ENCODE results near the gene RBM15. TPM values are rescaled to one million over a fixed set of nuclear protein-coding genes. Genes with fewer than 3 reads are reported as not detected.

The RBM15 gene
- total RNA-seq, 1 donor, result 54.0 TPM

GRCh38 chr1:110309139-110309538, 30.0 kb upstream of the RBM15 start:
- no peak overlapping the region for H3K4me3 ChIP-seq (ENCODE audit: low read depth, low read length)
- peak; percentile 47 for DNase-seq (ENCODE audit: low read depth)
- no peak for TF ChIP-seq CTCF (IDR thresholded peaks at IDR 0.05; ENCODE audit: insufficient read depth, low read depth, low read length)

- peak; percentile 74 for DNase-seq (ENCODE audit: low read depth)
- TF ChIP-seq CTCF (IDR thresholded peaks at IDR 0.05; ENCODE audit: insufficient read depth, low read depth, low read length), result no peak
- no peak overlapping the region for H3K4me3 ChIP-seq (ENCODE audit: low read depth, low read length)
Measured at GRCh38 chr1:110309767-110310166, 29.4 kb upstream of the RBM15 start.

- no peak overlapping the region for H3K4me3 ChIP-seq (ENCODE audit: low read depth, low read length)
- no peak for DNase-seq (ENCODE audit: low read depth)
- TF ChIP-seq CTCF (IDR thresholded peaks at IDR 0.05; ENCODE audit: insufficient read depth, low read depth, low read length), result no peak
Measured at GRCh38 chr1:110310300-110310699, 28.9 kb upstream of the RBM15 start.

GRCh38 chr1:110312188-110313121, 26.7 kb upstream of the RBM15 start:
- no peak overlapping the region for H3K4me3 ChIP-seq (ENCODE audit: low read depth, low read length)
- TF ChIP-seq CTCF (IDR thresholded peaks at IDR 0.05; ENCODE audit: insufficient read depth, low read depth, low read length), result peak; percentile 94
- DNase-seq (ENCODE audit: low read depth), result peak; percentile 78

- no peak overlapping the region for H3K4me3 ChIP-seq (ENCODE audit: low read depth, low read length)
- DNase-seq (ENCODE audit: low read depth), result no peak
- no peak for TF ChIP-seq CTCF (IDR thresholded peaks at IDR 0.05; ENCODE audit: insufficient read depth, low read depth, low read length)
Measured at GRCh38 chr1:110316735-110317134, 22.4 kb upstream of the RBM15 start.

GRCh38 chr1:110318046-110318445, 21.1 kb upstream of the RBM15 start:
- DNase-seq (ENCODE audit: low read depth), result no peak
- TF ChIP-seq CTCF (IDR thresholded peaks at IDR 0.05; ENCODE audit: insufficient read depth, low read depth, low read length), result no peak
- H3K4me3 ChIP-seq (ENCODE audit: low read depth, low read length), result no peak overlapping the region

Measured in fibroblast of villous mesenchyme (primary cell).